ENCODE results near the gene PCDHGA1.
A peak's percentile ranks its signal among the peaks of the same experiment; 100 is the strongest.
"Not testable (repeated sequence)": the region's sequence is repeated elsewhere in the genome, so short reads cannot be mapped to it uniquely, and the experiment has no call there.

Gene PCDHGA1

DNA sequence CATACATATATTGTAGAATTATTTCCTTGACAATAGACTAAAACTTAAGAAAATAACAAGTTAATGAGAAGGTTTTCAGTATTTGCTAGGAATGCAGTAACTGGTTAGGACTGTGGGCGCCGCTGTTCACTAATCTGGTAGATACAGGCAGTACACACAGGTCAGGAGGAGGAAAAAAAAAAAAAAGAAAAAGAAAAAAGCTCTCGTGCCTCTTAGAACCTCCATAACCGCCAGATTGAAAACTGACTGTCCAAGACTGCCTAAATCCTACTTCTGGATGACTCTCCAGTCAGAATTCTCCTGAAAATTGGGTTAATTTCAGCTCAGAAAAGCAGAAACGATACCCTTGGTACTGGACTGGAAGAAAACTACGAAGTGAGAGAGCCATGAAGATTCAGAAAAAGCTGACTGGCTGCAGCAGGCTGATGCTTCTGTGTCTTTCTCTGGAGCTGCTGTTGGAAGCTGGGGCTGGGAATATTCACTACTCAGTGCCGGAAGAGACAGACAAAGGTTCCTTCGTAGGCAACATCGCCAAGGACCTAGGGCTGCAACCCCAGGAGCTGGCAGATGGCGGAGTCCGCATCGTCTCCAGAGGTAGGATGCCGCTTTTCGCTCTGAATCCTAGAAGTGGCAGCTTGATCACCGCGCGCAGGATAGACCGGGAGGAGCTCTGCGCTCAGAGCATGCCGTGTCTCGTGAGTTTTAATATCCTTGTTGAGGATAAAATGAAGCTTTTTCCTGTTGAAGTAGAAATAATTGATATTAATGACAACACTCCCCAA lies at the start of gene PCDHGA1:
Gene PCDHGA1, plus strand, starts transcription at position 216 of the 782 bp plus-strand sequence.
- no peak for DNase-seq

GRCh38 chr5:141298376-141298775 lies 31.9 kb upstream of the PCDHGA1 start:
- DNase-seq, result no peak

GRCh38 chr5:141303756-141304155 lies 26.6 kb upstream of the PCDHGA1 start, which contains the start of gene SLC25A2:
TSS of gene SLC25A2 (minus strand) at chr5:141304049. CDS start at chr5:141303865, 184 bp downstream.
- no peak for DNase-seq

GRCh38 chr5:141306630-141307029 lies 23.7 kb upstream of the PCDHGA1 start:
- no peak for DNase-seq

DNA sequence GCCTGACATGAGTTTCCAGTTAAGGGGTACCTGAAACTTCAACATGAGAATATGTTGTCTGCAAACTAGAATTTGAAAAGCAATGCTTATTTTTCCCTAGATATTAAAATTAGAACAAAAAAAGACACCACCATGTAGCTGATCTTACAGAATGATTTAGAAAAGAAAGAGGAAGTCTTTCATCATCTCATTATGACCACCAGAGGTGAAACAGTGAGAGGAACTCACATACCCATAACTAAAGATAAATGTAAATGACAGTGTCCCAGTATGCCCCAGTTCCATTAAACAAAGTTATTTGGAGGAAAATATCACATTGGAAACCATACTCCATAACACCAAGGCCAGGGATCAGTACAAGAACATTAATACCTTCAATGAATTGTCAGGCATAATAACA lies 16.6 kb upstream of the PCDHGA1 start:
- no peak for DNase-seq

DNA sequence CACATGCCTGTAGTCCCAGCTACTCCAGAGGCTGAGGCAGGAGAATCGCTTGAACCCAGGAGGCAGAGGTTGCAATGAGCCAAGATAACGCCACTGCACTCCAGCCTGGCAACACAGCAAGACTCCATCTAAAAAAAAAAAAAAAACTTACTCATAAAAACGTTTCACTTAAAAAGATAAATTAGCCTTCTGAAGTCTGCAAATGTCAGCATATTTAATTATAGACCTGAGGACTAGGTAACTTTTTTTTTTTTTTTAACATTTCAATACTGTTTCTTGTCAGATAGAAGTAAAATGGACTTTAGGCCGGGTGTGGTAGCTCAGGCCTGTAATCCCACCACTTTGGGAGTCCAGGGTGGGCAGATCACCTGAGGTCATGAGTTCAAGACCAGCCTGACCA lies 13.4 kb upstream of the PCDHGA1 start:
- not testable (repeated sequence) for DNase-seq

- DNase-seq, result no peak
Measured at GRCh38 chr5:141319202-141319601, 11.1 kb upstream of the PCDHGA1 start.

DNA sequence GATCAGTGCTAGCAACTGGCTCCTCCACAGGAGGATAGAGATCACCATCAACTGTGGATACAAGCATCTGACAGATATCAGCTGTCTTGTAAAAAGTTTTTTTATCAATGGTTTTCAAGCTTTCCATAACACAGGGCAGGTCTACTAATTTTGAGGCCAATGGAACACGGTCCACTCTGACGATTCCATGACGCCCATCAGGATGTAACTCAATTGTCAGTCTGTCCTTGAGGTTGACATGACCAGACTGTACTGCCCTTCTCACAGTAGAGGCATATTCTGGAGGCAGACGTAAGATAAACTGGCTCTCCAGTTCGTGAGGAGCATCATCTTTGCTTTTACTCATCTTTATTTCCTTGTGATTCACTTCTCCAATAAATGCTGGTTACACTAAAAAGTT lies 10.6 kb upstream of the PCDHGA1 start:
- no peak for DNase-seq

DNA sequence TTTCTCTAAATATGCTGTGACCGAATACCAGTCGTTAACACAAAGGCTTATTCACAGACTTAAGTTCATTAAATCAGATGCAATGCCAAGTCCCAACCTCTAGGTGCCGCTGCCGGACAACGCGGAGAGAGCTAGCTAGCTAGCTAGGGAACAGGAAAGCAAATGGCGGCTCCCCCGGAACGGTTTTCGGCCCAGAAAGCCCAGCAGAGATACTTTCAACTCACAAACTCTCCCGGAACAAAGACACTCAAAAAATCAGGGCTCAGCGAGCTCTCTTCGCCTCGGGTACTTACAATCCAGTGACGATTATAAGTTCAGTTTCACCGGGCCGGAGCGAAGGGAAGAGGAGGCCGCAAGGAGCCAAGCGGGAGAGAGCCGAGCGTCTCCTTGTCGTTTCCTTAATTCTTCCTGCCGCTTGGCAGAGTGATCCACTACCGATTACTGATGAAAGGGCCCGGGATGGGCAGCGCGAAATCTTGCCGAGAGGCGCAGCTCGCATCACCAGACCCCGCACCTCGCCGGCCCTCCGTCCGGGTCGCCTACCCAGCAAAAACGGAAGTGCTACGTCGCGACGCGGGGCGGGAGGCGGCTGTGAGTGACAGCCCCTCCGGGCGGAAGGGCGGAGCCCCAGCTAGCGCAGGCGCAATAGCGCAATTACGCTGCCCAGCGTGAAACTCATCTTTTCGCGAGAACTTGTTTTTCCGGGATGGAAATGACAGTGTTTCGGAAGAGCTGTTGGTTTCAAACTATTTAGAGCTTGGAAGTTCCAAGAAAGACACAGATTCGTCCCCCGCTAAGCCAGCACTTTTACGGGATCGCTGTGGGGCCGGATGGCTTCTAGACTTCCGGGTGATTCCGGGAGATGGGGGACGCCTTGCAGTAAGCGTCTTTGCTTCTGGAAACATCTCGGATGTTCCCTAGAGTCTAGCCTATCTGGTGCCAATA lies 9.8 kb upstream of the PCDHGA1 start, which contains the start of gene TAF7:
Gene TAF7, minus strand, starts transcription at position 560 of the 945 bp plus-strand sequence. CDS start 740 bp downstream, outside the sequence.
- DNase-seq, result peak; percentile 74

DNA sequence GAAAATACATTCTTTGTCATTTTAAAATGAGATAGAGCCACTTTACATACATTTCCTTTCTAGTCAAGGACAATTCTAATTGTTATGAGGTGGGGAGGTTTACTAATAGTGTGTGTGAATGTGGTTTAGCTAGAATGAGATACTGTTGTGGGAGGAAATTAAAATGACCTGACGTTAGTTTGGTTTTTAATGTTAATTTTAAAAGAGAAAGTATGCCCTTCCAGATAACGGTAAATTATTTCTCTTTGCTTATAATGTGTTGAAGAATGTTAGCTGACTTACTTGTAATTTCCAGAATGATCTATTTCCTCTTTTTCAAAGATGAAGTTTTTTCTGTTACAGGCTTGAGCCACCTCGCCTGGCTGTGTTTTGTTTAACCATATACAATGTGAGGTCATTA lies 8.1 kb upstream of the PCDHGA1 start:
- DNase-seq, result no peak

GRCh38 chr5:141326088-141326854 lies 4.0 kb upstream of the PCDHGA1 start:
- DNase-seq, result peak; percentile 53

GRCh38 chr5:141328231-141328630 lies 2.1 kb upstream of the PCDHGA1 start:
- no peak for DNase-seq

GRCh38 chr5:141332571-141332970 lies 2.3 kb downstream of the PCDHGA1 start:
- not testable (repeated sequence) for DNase-seq

DNA sequence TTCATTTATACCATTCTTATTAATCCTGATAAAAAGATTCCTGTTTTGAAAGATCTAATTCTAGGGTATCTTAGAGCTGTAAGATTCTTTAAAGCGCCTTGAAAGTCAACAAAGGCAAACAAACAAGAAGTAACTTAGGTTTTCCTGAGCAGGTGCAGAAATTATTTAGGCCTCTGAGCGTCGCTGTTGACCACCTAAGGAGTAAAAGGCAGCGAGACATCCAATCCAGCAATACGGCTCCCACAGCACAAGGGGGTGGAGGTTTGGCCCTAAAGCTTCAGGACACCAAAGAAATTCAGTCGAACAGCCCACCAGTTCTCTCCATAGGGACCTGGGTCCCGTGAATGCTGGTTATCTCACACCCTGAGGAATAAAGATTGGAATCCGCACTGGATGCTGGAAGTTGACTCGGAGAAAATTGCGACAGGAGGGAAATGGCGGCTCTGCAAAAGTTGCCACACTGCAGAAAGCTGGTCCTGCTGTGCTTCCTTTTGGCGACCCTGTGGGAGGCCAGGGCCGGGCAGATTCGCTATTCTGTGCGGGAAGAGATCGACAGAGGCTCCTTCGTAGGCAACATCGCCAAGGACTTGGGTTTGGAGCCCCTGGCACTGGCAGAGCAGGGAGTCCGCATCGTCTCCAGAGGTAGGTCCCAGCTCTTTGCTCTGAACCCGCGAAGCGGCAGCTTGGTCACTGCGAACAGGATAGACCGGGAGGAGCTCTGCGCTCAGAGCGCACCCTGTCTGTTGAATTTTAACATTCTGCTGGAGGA lies 8.4 kb downstream of the PCDHGA1 start, which contains the start of gene PCDHGA2:
Gene PCDHGA2, plus strand, starts transcription at position 223 of the 769 bp plus-strand sequence.
- no peak for DNase-seq

GRCh38 chr5:141340781-141341354 lies 10.6 kb downstream of the PCDHGA1 start:
- DNase-seq, result not testable (repeated sequence)

- DNase-seq, result no peak
Measured at GRCh38 chr5:141342773-141343172, 12.5 kb downstream of the PCDHGA1 start.

DNA sequence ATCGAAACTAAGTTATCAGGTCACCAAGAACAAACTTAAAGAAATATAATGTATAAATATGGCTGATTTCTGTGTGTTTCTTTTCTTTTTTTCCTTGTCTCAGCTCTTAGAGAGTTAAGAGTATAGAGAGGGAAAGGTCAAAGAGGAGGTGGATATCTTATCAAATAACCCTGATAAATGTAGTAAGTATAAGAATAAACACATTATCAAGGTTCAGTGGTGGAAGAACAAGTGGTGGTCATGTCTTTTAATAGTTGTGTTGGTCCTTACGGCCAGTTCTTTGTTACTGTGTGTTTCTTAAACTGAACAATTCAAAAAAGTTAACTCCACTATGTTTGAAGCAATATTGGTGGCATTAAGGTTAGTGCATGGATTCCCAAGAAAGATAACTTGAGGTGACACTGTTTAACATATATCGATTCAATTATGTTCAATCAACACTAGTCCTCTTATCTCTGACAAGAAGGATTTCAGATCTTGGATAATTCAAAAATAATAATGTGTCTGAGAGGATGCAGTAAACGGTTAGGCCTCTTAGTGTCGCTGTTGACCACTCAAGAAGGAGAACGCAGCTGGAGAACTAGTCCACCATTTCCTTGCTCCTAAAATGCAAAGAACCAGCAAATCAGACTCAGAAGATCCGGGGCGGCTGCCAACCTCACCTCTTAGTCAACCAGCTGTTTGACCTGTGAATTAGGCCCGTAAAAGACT lies 13.1 kb downstream of the PCDHGA1 start, which contains the start of gene PCDHGA3:
Gene PCDHGA3, plus strand, starts transcription at position 588 of the 711 bp plus-strand sequence. CDS start 205 bp downstream, outside the sequence.
- DNase-seq, result no peak

- no peak for DNase-seq
Measured at GRCh38 chr5:141343953-141344463, 13.7 kb downstream of the PCDHGA1 start.

DNA sequence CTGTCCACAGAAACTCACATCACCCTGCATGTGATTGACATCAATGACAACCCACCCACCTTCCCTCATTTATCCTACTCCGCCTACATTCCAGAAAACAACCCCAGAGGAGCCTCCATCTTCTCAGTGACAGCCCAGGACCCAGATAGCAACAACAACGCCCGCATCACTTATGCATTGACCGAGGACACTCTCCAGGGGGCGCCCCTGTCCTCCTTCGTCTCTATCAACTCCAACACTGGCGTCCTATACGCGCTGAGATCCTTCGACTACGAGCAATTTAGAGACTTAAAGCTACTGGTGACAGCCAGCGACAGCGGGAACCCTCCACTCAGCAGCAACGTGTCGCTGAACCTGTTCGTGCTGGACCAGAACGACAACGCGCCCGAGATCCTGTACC lies 15.0 kb downstream of the PCDHGA1 start:
- DNase-seq, result no peak

DNA sequence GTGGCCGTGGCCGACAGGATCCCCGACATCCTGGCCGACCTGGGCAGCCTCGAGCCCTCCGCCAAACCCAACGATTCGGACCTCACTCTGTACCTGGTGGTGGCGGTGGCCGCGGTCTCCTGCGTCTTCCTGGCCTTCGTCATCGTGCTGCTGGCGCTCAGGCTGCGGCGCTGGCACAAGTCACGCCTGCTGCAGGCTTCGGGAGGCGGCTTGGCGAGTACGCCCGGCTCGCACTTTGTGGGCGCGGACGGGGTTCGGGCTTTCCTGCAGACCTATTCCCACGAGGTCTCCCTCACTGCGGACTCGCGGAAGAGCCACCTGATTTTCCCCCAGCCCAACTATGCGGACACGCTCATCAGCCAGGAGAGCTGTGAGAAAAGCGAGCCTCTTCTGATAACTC lies 15.7 kb downstream of the PCDHGA1 start:
- DNase-seq, result not testable (repeated sequence)
